HepG2 (cell line): Measurements from ENCODE around the gene LTK. TPM values are rescaled to one million over a fixed set of nuclear protein-coding genes. Genes with fewer than 3 reads are reported as not detected.
A peak's percentile ranks its signal among the peaks of the same experiment; 100 is the strongest.

Experiments
- CAMTA2 ChIP-seq: sonication (generic); formaldehyde crosslinking; IDR thresholded peaks from 2 replicates; pipeline ENCODE4 v1.4.0; 2020; ENCODE audit warnings: mild to moderate bottlenecking, missing genetic modification reagents, borderline replicate concordance
- CENPT ChIP-seq: sonication (generic); formaldehyde crosslinking; IDR thresholded peaks from 2 replicates; pipeline ENCODE4 v1.8.0; 2022; ENCODE audit warnings: low read depth, mild to moderate bottlenecking, moderate library complexity, missing genetic modification reagents
- CHD4 ChIP-seq: fragments of 200-600 bp; sonication (generic); IDR thresholded peaks from 2 replicates; pipeline ENCODE4 v1.7.0; 2017; ENCODE audit warnings: mild to moderate bottlenecking, low read length, borderline replicate concordance
- GLI4 ChIP-seq: sonication (generic); formaldehyde crosslinking; IDR thresholded peaks from 2 replicates; pipeline ENCODE4 v1.5.1; 2020; ENCODE audit warnings: missing genetic modification reagents, mild to moderate bottlenecking, moderate library complexity, borderline replicate concordance
- HNF4G ChIP-seq, 2 experiments: sonication (generic) in 1 of 2; formaldehyde crosslinking in 1 of 2; IDR thresholded peaks; 2 replicates each; pipeline versions ENCODE4 v1.4.0 to v1.6.1; 2011 to 2020; ENCODE audit warnings: borderline replicate concordance in 2 of 2, low read depth in 2 of 2, mild to moderate bottlenecking in 2 of 2, low read length in 1 of 2, missing genetic modification reagents in 1 of 2, moderate library complexity in 1 of 2
- ISL2 ChIP-seq: sonication (generic); formaldehyde crosslinking; IDR thresholded peaks from 2 replicates; pipeline ENCODE4 v1.5.0; 2020; ENCODE audit warnings: missing genetic modification reagents
- KMT2A ChIP-seq: sonication (generic); formaldehyde crosslinking; IDR thresholded peaks from 2 replicates; pipeline ENCODE4 v1.4.0; 2020; ENCODE audit warnings: missing genetic modification reagents
- PHF5A ChIP-seq: IDR thresholded peaks from one replicate; pipeline ENCODE4 v1.6.1; 2018; ENCODE audit warnings: low read depth, missing genetic modification reagents; ENCODE audit not compliant: unreplicated experiment
- RORA ChIP-seq: sonication (generic); formaldehyde crosslinking; IDR thresholded peaks from 2 replicates; pipeline ENCODE4 v1.5.0; 2020; ENCODE audit warnings: mild to moderate bottlenecking, missing genetic modification reagents, moderate library complexity
- SRY ChIP-seq: sonication (generic); formaldehyde crosslinking; IDR thresholded peaks from 2 replicates; pipeline ENCODE4 v1.8.0; 2022; ENCODE audit warnings: mild to moderate bottlenecking, missing genetic modification reagents
- TEAD3 ChIP-seq: optimal IDR thresholded peaks from 2 replicates; pipeline ENCODE3; 2016; ENCODE audit warnings: borderline replicate concordance
- ZBTB1 ChIP-seq: sonication (generic); formaldehyde crosslinking; IDR thresholded peaks from 2 replicates; pipeline ENCODE4 v1.4.0; 2020; ENCODE audit warnings: missing genetic modification reagents, borderline replicate concordance
- ZBTB34 ChIP-seq: sonication (generic); formaldehyde crosslinking; IDR thresholded peaks from 2 replicates; pipeline ENCODE4 v1.8.0; 2022; ENCODE audit warnings: mild to moderate bottlenecking, missing genetic modification reagents
- ZNF510 ChIP-seq: sonication (generic); formaldehyde crosslinking; IDR thresholded peaks from 2 replicates; pipeline ENCODE4 v1.4.0; 2020; ENCODE audit warnings: low read depth, mild to moderate bottlenecking, missing genetic modification reagents
- polyA plus RNA-seq, 8 experiments: library from polyadenylated mRNA; depleted of rRNA in 3 of 8; stranded (reverse) in 7 of 8; unstranded in 1 of 8; fragments of >200 nt; fragmentation: Illumina TruSeq in 4 of 8; extraction: Trizol in 4 of 8; gene quantifications; 2 replicates each; pipeline versions ENCODE4 v1.2.1 to v1.2.3, GENCODE V29; 2011 to 2016; ENCODE audit warnings: low read depth in 4 of 8, missing spikeins in 1 of 8, mixed read lengths in 1 of 8; ENCODE audit not compliant: insufficient read depth in 1 of 8
- total RNA-seq, 5 experiments: library from RNA; depleted of rRNA; stranded (reverse); fragments of >200 nt; fragmentation: Illumina TruSeq; extraction: Trizol; gene quantifications; 2 replicates each; pipeline ENCODE4 v1.2.3, GENCODE V29; 2016; ENCODE audit warnings: low read depth in 1 of 5
- TF ChIP-seq, protein P1 (sequence below): sonication (generic); formaldehyde crosslinking; IDR thresholded peaks from 2 replicates; pipeline ENCODE4 v1.5.1; 2020; ENCODE audit warnings: mild to moderate bottlenecking, missing genetic modification reagents, moderate library complexity
- TF ChIP-seq, protein P2 (sequence below): sonication (generic); formaldehyde crosslinking; IDR thresholded peaks from 2 replicates; pipeline ENCODE4 v1.4.0; 2020; ENCODE audit warnings: missing genetic modification reagents
- TF ChIP-seq, protein P3 (sequence below): sonication (generic); formaldehyde crosslinking; IDR thresholded peaks from 2 replicates; pipeline ENCODE4 v1.9.0; 2022; ENCODE audit warnings: missing genetic modification reagents, mild to moderate bottlenecking, borderline replicate concordance
- TF ChIP-seq, protein P4 (sequence below): sonication (generic); formaldehyde crosslinking; IDR thresholded peaks from 2 replicates; pipeline ENCODE4 v1.5.0; 2020; ENCODE audit warnings: missing genetic modification reagents

The LTK gene
- total and polyA plus RNA-seq, 2 of the 13 experiments (the other 11 are each of a cell fraction or from before 2014, with no cell fraction given), result 0.01 TPM; not detected in 1

GRCh38 chr15:41517895-41518449, 4.3 kb upstream of the LTK start (continued):
- TF ChIP-seq, protein P1, sequence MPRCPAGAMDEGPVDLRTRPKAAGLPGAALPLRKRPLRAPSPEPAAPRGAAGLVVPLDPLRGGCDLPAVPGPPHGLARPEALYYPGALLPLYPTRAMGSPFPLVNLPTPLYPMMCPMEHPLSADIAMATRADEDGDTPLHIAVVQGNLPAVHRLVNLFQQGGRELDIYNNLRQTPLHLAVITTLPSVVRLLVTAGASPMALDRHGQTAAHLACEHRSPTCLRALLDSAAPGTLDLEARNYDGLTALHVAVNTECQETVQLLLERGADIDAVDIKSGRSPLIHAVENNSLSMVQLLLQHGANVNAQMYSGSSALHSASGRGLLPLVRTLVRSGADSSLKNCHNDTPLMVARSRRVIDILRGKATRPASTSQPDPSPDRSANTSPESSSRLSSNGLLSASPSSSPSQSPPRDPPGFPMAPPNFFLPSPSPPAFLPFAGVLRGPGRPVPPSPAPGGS (CRISPR knock-in tag), result no peak
- TF ChIP-seq, protein P2, sequence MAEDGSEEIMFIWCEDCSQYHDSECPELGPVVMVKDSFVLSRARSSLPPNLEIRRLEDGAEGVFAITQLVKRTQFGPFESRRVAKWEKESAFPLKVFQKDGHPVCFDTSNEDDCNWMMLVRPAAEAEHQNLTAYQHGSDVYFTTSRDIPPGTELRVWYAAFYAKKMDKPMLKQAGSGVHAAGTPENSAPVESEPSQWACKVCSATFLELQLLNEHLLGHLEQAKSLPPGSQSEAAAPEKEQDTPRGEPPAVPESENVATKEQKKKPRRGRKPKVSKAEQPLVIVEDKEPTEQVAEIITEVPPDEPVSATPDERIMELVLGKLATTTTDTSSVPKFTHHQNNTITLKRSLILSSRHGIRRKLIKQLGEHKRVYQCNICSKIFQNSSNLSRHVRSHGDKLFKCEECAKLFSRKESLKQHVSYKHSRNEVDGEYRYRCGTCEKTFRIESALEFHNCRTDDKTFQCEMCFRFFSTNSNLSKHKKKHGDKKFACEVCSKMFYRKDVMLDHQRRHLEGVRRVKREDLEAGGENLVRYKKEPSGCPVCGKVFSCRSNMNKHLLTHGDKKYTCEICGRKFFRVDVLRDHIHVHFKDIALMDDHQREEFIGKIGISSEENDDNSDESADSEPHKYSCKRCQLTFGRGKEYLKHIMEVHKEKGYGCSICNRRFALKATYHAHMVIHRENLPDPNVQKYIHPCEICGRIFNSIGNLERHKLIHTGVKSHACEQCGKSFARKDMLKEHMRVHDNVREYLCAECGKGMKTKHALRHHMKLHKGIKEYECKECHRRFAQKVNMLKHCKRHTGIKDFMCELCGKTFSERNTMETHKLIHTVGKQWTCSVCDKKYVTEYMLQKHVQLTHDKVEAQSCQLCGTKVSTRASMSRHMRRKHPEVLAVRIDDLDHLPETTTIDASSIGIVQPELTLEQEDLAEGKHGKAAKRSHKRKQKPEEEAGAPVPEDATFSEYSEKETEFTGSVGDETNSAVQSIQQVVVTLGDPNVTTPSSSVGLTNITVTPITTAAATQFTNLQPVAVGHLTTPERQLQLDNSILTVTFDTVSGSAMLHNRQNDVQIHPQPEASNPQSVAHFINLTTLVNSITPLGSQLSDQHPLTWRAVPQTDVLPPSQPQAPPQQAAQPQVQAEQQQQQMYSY (CRISPR knock-in tag), result no peak
- TF ChIP-seq TEAD3 (CRISPR knock-in tag) (peak; percentile 82), ZNF510 (CRISPR knock-in tag) (no peak), CENPT (CRISPR knock-in tag) (no peak), SRY (CRISPR knock-in tag) (no peak), RORA (CRISPR knock-in tag) (no peak), CAMTA2 (CRISPR knock-in tag) (no peak), HNF4G (IDR thresholded peaks at IDR 0.05; ENCODE audit: borderline replicate concordance, low read depth, low read length) (0 out of 2 replicates have a peak, but pooled peaks have one; percentile 16), HNF4G (CRISPR knock-in tag; IDR thresholded peaks at IDR 0.05; ENCODE audit: borderline replicate concordance, low read depth) (0 out of 2 replicates have a peak, but pooled peaks have one; percentile 56), ISL2 (CRISPR knock-in tag) (no peak), CHD4 (no peak), ZBTB34 (CRISPR knock-in tag) (no peak), PHF5A (no peak), ZBTB1 (no peak), GLI4 (CRISPR knock-in tag) (no peak), KMT2A (CRISPR knock-in tag) (no peak)
- TF ChIP-seq, protein P3, sequence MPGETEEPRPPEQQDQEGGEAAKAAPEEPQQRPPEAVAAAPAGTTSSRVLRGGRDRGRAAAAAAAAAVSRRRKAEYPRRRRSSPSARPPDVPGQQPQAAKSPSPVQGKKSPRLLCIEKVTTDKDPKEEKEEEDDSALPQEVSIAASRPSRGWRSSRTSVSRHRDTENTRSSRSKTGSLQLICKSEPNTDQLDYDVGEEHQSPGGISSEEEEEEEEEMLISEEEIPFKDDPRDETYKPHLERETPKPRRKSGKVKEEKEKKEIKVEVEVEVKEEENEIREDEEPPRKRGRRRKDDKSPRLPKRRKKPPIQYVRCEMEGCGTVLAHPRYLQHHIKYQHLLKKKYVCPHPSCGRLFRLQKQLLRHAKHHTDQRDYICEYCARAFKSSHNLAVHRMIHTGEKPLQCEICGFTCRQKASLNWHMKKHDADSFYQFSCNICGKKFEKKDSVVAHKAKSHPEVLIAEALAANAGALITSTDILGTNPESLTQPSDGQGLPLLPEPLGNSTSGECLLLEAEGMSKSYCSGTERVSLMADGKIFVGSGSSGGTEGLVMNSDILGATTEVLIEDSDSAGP (CRISPR knock-in tag), result 0 out of 2 replicates have a peak, but pooled peaks have one; percentile 30
- TF ChIP-seq, protein P4, sequence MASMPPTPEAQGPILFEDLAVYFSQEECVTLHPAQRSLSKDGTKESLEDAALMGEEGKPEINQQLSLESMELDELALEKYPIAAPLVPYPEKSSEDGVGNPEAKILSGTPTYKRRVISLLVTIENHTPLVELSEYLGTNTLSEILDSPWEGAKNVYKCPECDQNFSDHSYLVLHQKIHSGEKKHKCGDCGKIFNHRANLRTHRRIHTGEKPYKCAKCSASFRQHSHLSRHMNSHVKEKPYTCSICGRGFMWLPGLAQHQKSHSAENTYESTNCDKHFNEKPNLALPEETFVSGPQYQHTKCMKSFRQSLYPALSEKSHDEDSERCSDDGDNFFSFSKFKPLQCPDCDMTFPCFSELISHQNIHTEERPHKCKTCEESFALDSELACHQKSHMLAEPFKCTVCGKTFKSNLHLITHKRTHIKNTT, result no peak
